ENCODE results near the gene GOLGA3. TPM values are rescaled to one million over a fixed set of nuclear protein-coding genes. Genes with fewer than 3 reads are reported as not detected.

Gene GOLGA3
- polyA plus RNA-seq, 1 donor = 40.5 TPM

- DNase-seq (ENCODE audit: low read depth) = no peak
Measured at GRCh38 chr12:132724506-132725241, 104.0 kb downstream of the GOLGA3 start.

- no peak for DNase-seq (ENCODE audit: low read depth)
Measured at GRCh38 chr12:132723764-132724140, 104.9 kb downstream of the GOLGA3 start.

- DNase-seq (ENCODE audit: low read depth) = no peak
Measured at GRCh38 chr12:132723015-132723763, 105.5 kb downstream of the GOLGA3 start.

- DNase-seq (ENCODE audit: low read depth) = no peak
Measured at GRCh38 chr12:132720606-132721345, 107.9 kb downstream of the GOLGA3 start.

- DNase-seq (ENCODE audit: low read depth) = no peak
Measured at GRCh38 chr12:132719954-132720324, 108.7 kb downstream of the GOLGA3 start.

GRCh38 chr12:132719141-132719953 is 109.3 kb downstream of the GOLGA3 start:
- no peak for DNase-seq (ENCODE audit: low read depth)

Other genes with a start within 250 kb of the GOLGA3 start
- gene LRCOL1, start 218.3 kb downstream of the GOLGA3 start, polyA plus RNA-seq (ENCODE audit: insufficient read length) = 0.15 TPM
- not detected for gene P2RX2, start 210.1 kb downstream of the GOLGA3 start, polyA plus RNA-seq (ENCODE audit: insufficient read length)
- 25.9 TPM for gene POLE, start 141.5 kb downstream of the GOLGA3 start, polyA plus RNA-seq (ENCODE audit: insufficient read length)
- gene PXMP2, start 141.3 kb downstream of the GOLGA3 start, polyA plus RNA-seq (ENCODE audit: insufficient read length) = 13.4 TPM
- gene PGAM5, start 118.0 kb downstream of the GOLGA3 start, polyA plus RNA-seq (ENCODE audit: insufficient read length) = 20.7 TPM
- 46.1 TPM for gene ANKLE2, start 67.0 kb downstream of the GOLGA3 start, polyA plus RNA-seq (ENCODE audit: insufficient read length)
- gene CHFR, start 58.7 kb upstream of the GOLGA3 start, polyA plus RNA-seq (ENCODE audit: insufficient read length) = 16.8 TPM
- gene ZNF605, start 127.4 kb upstream of the GOLGA3 start, polyA plus RNA-seq (ENCODE audit: insufficient read length) = 12.4 TPM
- gene ZNF26, start 157.5 kb upstream of the GOLGA3 start, polyA plus RNA-seq (ENCODE audit: insufficient read length) = 8.5 TPM
- 24.1 TPM for gene ZNF84, start 208.6 kb upstream of the GOLGA3 start, polyA plus RNA-seq (ENCODE audit: insufficient read length)